Panc1 (cell line): Measurements from ENCODE around the gene ZRANB3. TPM values are rescaled to one million over a fixed set of nuclear protein-coding genes. Genes with fewer than 3 reads are reported as not detected.

Experiments
- ATAC-seq: fragments of 200-7000 bp; cut with Tn5 transposase; 2 replicates; pipeline ENCODE4 v1.9.1; 2020; ENCODE audit warnings: mild to moderate bottlenecking, moderate library complexity
- BruUV-seq: library from RNA; stranded (reverse); fragments of 400-500 nt; replicated peaks from 2 replicates; lab custom pipeline; 2021; lab: Mats Ljungman, UMichigan
- CTCF ChIA-PET: fragments of 300-600 bp; sonication (Branson Sonifier 250); formaldehyde crosslinking; loops from one replicate; lab custom pipeline; 2022; ENCODE audit warnings: antibody characterized with exemption; lab: Charles Lee
- POLR2A ChIA-PET: fragments of 300-600 bp; sonication (Branson Sonifier 250); formaldehyde crosslinking; loops from one replicate; lab custom pipeline; 2022; ENCODE audit warnings: antibody characterized with exemption; lab: Charles Lee
- DNase-seq: peaks from one replicate; pipeline ENCODE4 v3.0.0-alpha.2; 2010; ENCODE audit warnings: low read depth, low spot score
- H3K27ac ChIP-seq: 2 replicates; pipeline ENCODE4 v1.5.1; 2011; ENCODE audit warnings: mild to moderate bottlenecking, low read length, inconsistent platforms
- H3K27me3 ChIP-seq: fragments of 200-500 bp; sonication (Bioruptor generic); 2 replicates; pipeline ENCODE4 v1.6.0; 2014; ENCODE audit warnings: low read length, inconsistent platforms; ENCODE audit not compliant: control insufficient read depth, insufficient read depth
- H3K36me3 ChIP-seq: fragments of 200-500 bp; sonication (Bioruptor generic); 2 replicates; pipeline ENCODE4 v1.5.1; 2014; ENCODE audit warnings: inconsistent platforms, mild to moderate bottlenecking, low read length, moderate library complexity; ENCODE audit not compliant: control insufficient read depth, insufficient read depth
- H3K4me1 ChIP-seq: 2 replicates; pipeline ENCODE4 v1.5.1; 2011; ENCODE audit warnings: inconsistent platforms, mild to moderate bottlenecking, low read length, moderate library complexity; ENCODE audit not compliant: control insufficient read depth, insufficient read depth
- H3K4me3 ChIP-seq, 2 experiments: 2 replicates each; pipeline ENCODE4 v1.5.1; 2011 to 2012; ENCODE audit warnings: low read depth in 2 of 2, low read length in 2 of 2, mild to moderate bottlenecking in 2 of 2, inconsistent platforms in 1 of 2, moderate library complexity in 1 of 2
- H3K9me3 ChIP-seq: fragments of 200-500 bp; sonication (Bioruptor generic); 2 replicates; pipeline ENCODE4 v1.5.1; 2014; ENCODE audit warnings: low read depth, mild to moderate bottlenecking, inconsistent platforms, low read length, moderate library complexity; ENCODE audit not compliant: control insufficient read depth, insufficient read depth
- CTCF ChIP-seq: fragments of 450-650 bp; IDR thresholded peaks from 2 replicates; pipeline ENCODE4 v1.5.1; 2017; ENCODE audit warnings: mild to moderate bottlenecking
- POLR2AphosphoS5 ChIP-seq: IDR thresholded peaks from 2 replicates; pipeline ENCODE4 v1.6.1; 2012; ENCODE audit warnings: mild to moderate bottlenecking, low read depth, low read length, moderate library complexity
- SIN3A ChIP-seq: IDR thresholded peaks from 2 replicates; pipeline ENCODE4 v1.6.1; 2012; ENCODE audit warnings: low read depth, mild to moderate bottlenecking, low read length, moderate library complexity, borderline replicate concordance; ENCODE audit not compliant: insufficient read depth
- TCF7L2 ChIP-seq: IDR thresholded peaks from 2 replicates; pipeline ENCODE4 v1.6.1; 2011; ENCODE audit warnings: mild to moderate bottlenecking, low read depth, low read length, inconsistent platforms
- in situ Hi-C: cut with HindIII; loops from 2 replicates; pipeline ENCODE4 v1.10.0; 2016; ENCODE audit warnings: low sequenced_read_pairs, low pct_unique_long_range_greater_than_20kb
- intact Hi-C: fragments of 100-400 bp; cut with micrococcal nuclease; formaldehyde crosslinking; loops from one replicate; pipeline ENCODE4 v1.10.0; 2022; ENCODE audit not compliant: unreplicated experiment
- total RNA-seq: library from RNA; stranded (reverse); gene quantifications from one replicate; pipeline ENCODE4 v1.2.1, GENCODE V29; 2021; ENCODE audit not compliant: unreplicated experiment
- TF ChIP-seq, protein P1 (sequence below), 2 experiments: IDR thresholded peaks; 2 replicates each; pipeline ENCODE4 v1.6.1; 2011 to 2012; ENCODE audit warnings: low read depth in 2 of 2, control low read depth in 1 of 2, low read length in 1 of 2, mild to moderate bottlenecking in 1 of 2, moderate library complexity in 1 of 2; ENCODE audit not compliant: insufficient read depth in 1 of 2

ZRANB3 gene
- total RNA-seq, 1 experiment from 2014 or later, result 11.7 TPM

- BruUV-seq, result no TSS peak
These were observed 292.4 kb downstream of the ZRANB3 start for GRCh38 chr2:135238651-135239050.

GRCh38 chr2:135230150-135230549 is 300.9 kb downstream of the ZRANB3 start:
- DNase-seq (no peak), ATAC-seq (no peak)
- H3K27ac ChIP-seq, result no peak overlapping the region
- H3K4me3 ChIP-seq, result no peak overlapping the region
- in situ Hi-C loops (no loop called here), intact Hi-C loops (no loop called here)
- ChIA-PET POLR2A (no interaction called here), CTCF (interaction anchor here (0.5 kb wide), 1 partner anchor 566 kb away, joined by 4 read pairs; no protein-coding TSS in a partner anchor)
- no peaks in the 10 kb centered on the region for H3K36me3 ChIP-seq
- no TSS peak for BruUV-seq
- no peaks in the 10 kb centered on the region for H3K4me1 ChIP-seq
- H3K27me3 ChIP-seq, result no peaks in the 10 kb centered on the region
- no peaks in the 10 kb centered on the region for H3K9me3 ChIP-seq
- TF ChIP-seq SIN3A (no peak), POLR2AphosphoS5 (no peak), CTCF (no peak), TCF7L2 (no peak)
- TF ChIP-seq, protein P1, sequence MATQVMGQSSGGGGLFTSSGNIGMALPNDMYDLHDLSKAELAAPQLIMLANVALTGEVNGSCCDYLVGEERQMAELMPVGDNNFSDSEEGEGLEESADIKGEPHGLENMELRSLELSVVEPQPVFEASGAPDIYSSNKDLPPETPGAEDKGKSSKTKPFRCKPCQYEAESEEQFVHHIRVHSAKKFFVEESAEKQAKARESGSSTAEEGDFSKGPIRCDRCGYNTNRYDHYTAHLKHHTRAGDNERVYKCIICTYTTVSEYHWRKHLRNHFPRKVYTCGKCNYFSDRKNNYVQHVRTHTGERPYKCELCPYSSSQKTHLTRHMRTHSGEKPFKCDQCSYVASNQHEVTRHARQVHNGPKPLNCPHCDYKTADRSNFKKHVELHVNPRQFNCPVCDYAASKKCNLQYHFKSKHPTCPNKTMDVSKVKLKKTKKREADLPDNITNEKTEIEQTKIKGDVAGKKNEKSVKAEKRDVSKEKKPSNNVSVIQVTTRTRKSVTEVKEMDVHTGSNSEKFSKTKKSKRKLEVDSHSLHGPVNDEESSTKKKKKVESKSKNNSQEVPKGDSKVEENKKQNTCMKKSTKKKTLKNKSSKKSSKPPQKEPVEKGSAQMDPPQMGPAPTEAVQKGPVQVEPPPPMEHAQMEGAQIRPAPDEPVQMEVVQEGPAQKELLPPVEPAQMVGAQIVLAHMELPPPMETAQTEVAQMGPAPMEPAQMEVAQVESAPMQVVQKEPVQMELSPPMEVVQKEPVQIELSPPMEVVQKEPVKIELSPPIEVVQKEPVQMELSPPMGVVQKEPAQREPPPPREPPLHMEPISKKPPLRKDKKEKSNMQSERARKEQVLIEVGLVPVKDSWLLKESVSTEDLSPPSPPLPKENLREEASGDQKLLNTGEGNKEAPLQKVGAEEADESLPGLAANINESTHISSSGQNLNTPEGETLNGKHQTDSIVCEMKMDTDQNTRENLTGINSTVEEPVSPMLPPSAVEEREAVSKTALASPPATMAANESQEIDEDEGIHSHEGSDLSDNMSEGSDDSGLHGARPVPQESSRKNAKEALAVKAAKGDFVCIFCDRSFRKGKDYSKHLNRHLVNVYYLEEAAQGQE (IDR thresholded peaks at IDR 0.05; ENCODE audit: insufficient read depth in 1 of 2, low read depth in 2 of 2, low read length in 1 of 2), result no peak

More at GRCh38 chr2:135238651-135239050, 292.4 kb downstream of the ZRANB3 start:
- ATAC-seq, result no peak
- H3K9me3 ChIP-seq, result no peaks in the 10 kb centered on the region
- H3K36me3 ChIP-seq, result no peaks in the 10 kb centered on the region
- H3K27ac ChIP-seq, result no peak overlapping the region
- intact Hi-C loops (no loop called here), in situ Hi-C loops (no loop called here)
- no peaks in the 10 kb centered on the region for H3K27me3 ChIP-seq
- CTCF ChIA-PET, result no interaction called here
- no peaks in the 10 kb centered on the region for H3K4me1 ChIP-seq
- POLR2A ChIA-PET, result no interaction called here
- DNase-seq, result no peak
- TF ChIP-seq CTCF, result no peak
- no peak for TF ChIP-seq POLR2AphosphoS5
- TF ChIP-seq, protein P1 (IDR thresholded peaks at IDR 0.05; ENCODE audit: insufficient read depth in 1 of 2, low read depth in 2 of 2, low read length in 1 of 2), result no peak
- no peak for TF ChIP-seq SIN3A
- TF ChIP-seq TCF7L2, result no peak
- H3K4me3 ChIP-seq, result no peak overlapping the region
